Airway epithelial cell (primary cell): Measurements from ENCODE around the gene AKR7A2. TPM values are rescaled to one million over a fixed set of nuclear protein-coding genes. Genes with fewer than 3 reads are reported as not detected.

Experiments
- total RNA-seq: library from RNA; depleted of rRNA; stranded (reverse); fragments of >200 nt; gene quantifications from 2 replicates; pipeline ENCODE4 v1.2.3, GENCODE V29; 2015

AKR7A2 gene
- 82.9 and 92.9 TPM in 2 replicates for total RNA-seq

DNA sequence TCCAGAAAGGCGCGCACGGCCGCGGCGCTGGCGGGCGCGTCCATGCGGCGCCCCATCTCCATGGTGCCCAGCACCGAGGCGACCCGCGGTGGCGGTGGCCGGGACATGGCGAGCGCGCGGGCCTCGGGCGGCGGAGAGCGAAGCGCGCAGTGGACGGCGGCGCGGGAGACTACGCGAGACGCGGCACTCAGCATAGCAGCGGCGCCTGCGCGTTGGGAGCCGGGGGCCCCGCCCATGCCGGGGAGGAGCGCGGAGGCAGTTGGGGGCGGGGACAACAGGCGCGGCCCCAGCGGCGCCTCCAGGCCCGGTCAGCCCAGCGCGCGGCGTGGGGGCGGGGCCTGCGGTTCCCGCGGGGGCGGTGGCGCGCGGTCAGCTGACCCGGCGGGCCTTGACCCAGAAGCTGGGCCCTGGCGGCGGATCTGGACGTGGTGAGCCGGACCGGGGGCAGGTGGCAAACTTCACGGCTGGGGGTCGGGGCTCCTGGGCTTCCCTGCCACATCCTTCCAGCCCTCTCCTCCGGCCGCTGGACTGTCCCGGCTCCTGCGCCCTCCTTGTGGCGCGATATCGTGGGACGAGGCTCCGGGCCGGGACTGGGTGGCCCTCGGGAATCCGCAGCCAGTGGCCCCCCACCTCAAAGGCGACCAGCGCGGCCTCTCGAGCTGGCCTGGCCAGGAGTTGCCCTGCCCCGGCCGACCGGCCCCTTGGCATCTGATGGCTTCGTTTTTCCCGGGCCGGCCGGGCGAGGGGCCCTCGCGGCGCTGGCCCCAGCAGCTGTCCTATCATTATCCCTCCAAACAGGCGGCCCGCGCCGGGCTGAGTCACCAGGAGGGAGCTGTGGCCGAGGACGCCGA, at the start of gene AKR7A2, which contains the start of gene SLC66A1:
AKR7A2 (minus strand) TSS at position 214 of the 851 bp plus-strand sequence; CDS start at position 194, 20 bp downstream.
SLC66A1 (plus strand) TSS at position 396 of the 851 bp plus-strand sequence. CDS start 5,352 bp downstream, outside the sequence.

GRCh38 chr1:19288324-19289241, 23.4 kb downstream of the AKR7A2 start, which contains the start of gene AKR7A3:
TSS of gene AKR7A3 (minus strand) at chr1:19288770. CDS start at chr1:19288709, 61 bp downstream.

Other genes with a start within 250 kb of the AKR7A2 start
- gene UBR4, start 101.9 kb downstream of the AKR7A2 start, total RNA-seq = 49.5 and 67.5 TPM in 2 replicates
- gene EMC1, start 60.6 kb downstream of the AKR7A2 start, total RNA-seq = 43.0 and 58.8 TPM in 2 replicates
- 46.8 and 54.8 TPM in 2 replicates for gene MRTO4, start 60.3 kb downstream of the AKR7A2 start, total RNA-seq
- 0.14 and 0.19 TPM in 2 replicates for gene AKR7A3, start 23.4 kb downstream of the AKR7A2 start, total RNA-seq
- gene SLC66A1, start 182 bp upstream of the AKR7A2 start, total RNA-seq = 13.1 and 13.7 TPM in 2 replicates
- 69.1 and 99.1 TPM in 2 replicates for gene CAPZB, start 173.4 kb upstream of the AKR7A2 start, total RNA-seq